H1 (cell line): ENCODE data around the gene MMEL1. TPM values are rescaled to one million over a fixed set of nuclear protein-coding genes. Genes with fewer than 3 reads are reported as not detected.

Experiments used
- CTCF ChIA-PET: fragments of 300-600 bp; sonication (Branson Sonifier 250); formaldehyde crosslinking; loops from one replicate; lab custom pipeline; 2021; ENCODE audit not compliant: partially characterized antibody; lab: Charles Lee
- POLR2A ChIA-PET: fragments of 300-600 bp; sonication (Branson Sonifier 250); formaldehyde crosslinking; loops from one replicate; lab custom pipeline; 2021; ENCODE audit warnings: inconsistent platforms; ENCODE audit not compliant: partially characterized antibody; lab: Charles Lee
- DNase-seq, 2 experiments: peaks; one replicate each; pipeline versions ENCODE4 v3.0.0 to v3.0.0-alpha.2; 2010 to 2022; ENCODE audit warnings: low spot score in 2 of 2, low read depth in 1 of 2, mixed read lengths in 1 of 2
- FAIRE-seq: peaks from 2 replicates; lab custom pipeline; 2011; peaks lifted over from hg19 to GRCh38; lab: Jason Lieb, UNC
- H2AFZ ChIP-seq: 2 replicates; pipeline ENCODE4 v1.8.1; 2012; ENCODE audit warnings: low read length, inconsistent platforms
- H2AK5ac ChIP-seq: 2 replicates; pipeline ENCODE4 v1.6.1; 2013; ENCODE audit warnings: low read depth, low read length
- H2BK120ac ChIP-seq: replicated peaks from 2 replicates; pipeline ENCODE3; 2013; ENCODE audit warnings: low read depth, low read length, inconsistent platforms
- H2BK12ac ChIP-seq: 2 replicates; pipeline ENCODE4 v1.6.1; 2013; ENCODE audit warnings: low read depth, low read length
- H2BK15ac ChIP-seq: 2 replicates; pipeline ENCODE4 v1.6.1; 2013; ENCODE audit warnings: low read length
- H2BK20ac ChIP-seq: 2 replicates; pipeline ENCODE4 v1.6.1; 2013; ENCODE audit warnings: low read length
- H2BK5ac ChIP-seq: 2 replicates; pipeline ENCODE4 v1.6.1; 2013; ENCODE audit warnings: low read depth, low read length
- H3K14ac ChIP-seq: 2 replicates; pipeline ENCODE4 v1.6.1; 2013; ENCODE audit warnings: inconsistent platforms; ENCODE audit not compliant: insufficient read length
- H3K18ac ChIP-seq: 2 replicates; pipeline ENCODE4 v1.6.1; 2013; ENCODE audit warnings: low read length; ENCODE audit errors: extremely low read depth
- H3K23ac ChIP-seq: 2 replicates; pipeline ENCODE4 v1.6.1; 2013; ENCODE audit warnings: inconsistent platforms; ENCODE audit not compliant: insufficient read length
- H3K23me2 ChIP-seq: 2 replicates; pipeline ENCODE4 v1.6.1; 2013; ENCODE audit warnings: low read depth, low read length
- H3K27ac ChIP-seq: 2 replicates; pipeline ENCODE4 v1.6.1; 2011; ENCODE audit warnings: low read depth, low read length, inconsistent platforms
- H3K27me3 ChIP-seq, 4 experiments: replicated peaks in 1 of 4; 1 replicate in 1 of 4; 2 replicates in 3 of 4; pipeline versions ENCODE4 v1.6.1 to v1.8.1; 2011 to 2013; ENCODE audit warnings: low read length in 3 of 4, mild to moderate bottlenecking in 3 of 4, inconsistent platforms in 2 of 4, mixed read lengths in 2 of 4, moderate library complexity in 1 of 4; ENCODE audit not compliant: control insufficient read depth in 3 of 4, insufficient read depth in 3 of 4; ENCODE audit errors: extremely low read depth in 1 of 4
- H3K36me3 ChIP-seq, 4 experiments: 2 replicates each; pipeline versions ENCODE4 v1.6.1 to v1.8.1; 2011 to 2013; ENCODE audit warnings: mild to moderate bottlenecking in 4 of 4, low read length in 3 of 4, moderate library complexity in 2 of 4, control low read depth in 1 of 4, inconsistent platforms in 1 of 4; ENCODE audit not compliant: insufficient read depth in 4 of 4, control insufficient read depth in 2 of 4
- H3K4ac ChIP-seq: replicated peaks from 2 replicates; pipeline ENCODE3; 2013; ENCODE audit warnings: low read length, low read depth, mixed read lengths, inconsistent platforms; ENCODE audit not compliant: insufficient read length
- H3K4me1 ChIP-seq, 4 experiments: replicated peaks in 1 of 4; 1 replicate in 1 of 4; 2 replicates in 3 of 4; pipeline versions ENCODE4 v1.6.1 to v1.8.1; 2011 to 2013; ENCODE audit warnings: low read length in 3 of 4, inconsistent platforms in 2 of 4, mixed read lengths in 1 of 4; ENCODE audit not compliant: insufficient read depth in 4 of 4, control insufficient read depth in 3 of 4
- H3K4me2 ChIP-seq, 2 experiments: 2 replicates each; pipeline versions ENCODE4 v1.6.1 to v1.8.1; 2011 to 2013; ENCODE audit warnings: low read depth in 2 of 2, low read length in 2 of 2, control low read depth in 1 of 2, inconsistent platforms in 1 of 2, mild to moderate bottlenecking in 1 of 2; ENCODE audit not compliant: insufficient read depth in 1 of 2
- H3K4me3 ChIP-seq, 4 experiments: fragments of 200-600, 300-600 bp in 1 of 4; sonication (generic), shearing (Covaris generic), sonication (Bioruptor Twin) in 1 of 4; 2 replicates each; pipeline versions ENCODE4 v1.5.1 to v1.8.1; 2011 to 2016; ENCODE audit warnings: low read length in 4 of 4, low read depth in 3 of 4, control low read depth in 2 of 4, inconsistent platforms in 2 of 4, mild to moderate bottlenecking in 2 of 4, mixed read lengths in 1 of 4, moderate library complexity in 1 of 4; ENCODE audit not compliant: insufficient read depth in 2 of 4; ENCODE audit errors: extremely low read depth in 1 of 4
- H3K56ac ChIP-seq: replicated peaks from 2 replicates; pipeline ENCODE3; 2013; ENCODE audit warnings: low read depth, mild to moderate bottlenecking, mixed read lengths, low read length, inconsistent platforms; ENCODE audit not compliant: insufficient read length
- H3K79me1 ChIP-seq: 2 replicates; pipeline ENCODE4 v1.6.1; 2013; ENCODE audit warnings: low read depth, low read length, control low read depth
- H3K79me2 ChIP-seq, 2 experiments: 2 replicates each; pipeline versions ENCODE4 v1.6.1 to v1.8.1; 2012 to 2013; ENCODE audit warnings: low read length in 2 of 2, mild to moderate bottlenecking in 2 of 2, inconsistent platforms in 1 of 2; ENCODE audit not compliant: insufficient read depth in 2 of 2, control insufficient read depth in 1 of 2
- H3K9ac ChIP-seq, 4 experiments: replicated peaks in 1 of 4; 1 replicate in 1 of 4; 2 replicates in 3 of 4; pipeline versions ENCODE4 v1.6.1 to v1.8.1; 2011 to 2013; ENCODE audit warnings: low read depth in 3 of 4, low read length in 3 of 4, control low read depth in 2 of 4, mild to moderate bottlenecking in 2 of 4, moderate library complexity in 2 of 4, inconsistent platforms in 1 of 4; ENCODE audit errors: extremely low read depth in 1 of 4
- H3K9me3 ChIP-seq, 2 experiments: 2 replicates each; pipeline versions ENCODE4 v1.6.1 to v1.8.1; 2012 to 2013; ENCODE audit warnings: mild to moderate bottlenecking in 2 of 2, moderate library complexity in 2 of 2, control low read depth in 1 of 2, inconsistent platforms in 1 of 2, low read depth in 1 of 2, low read length in 1 of 2, mixed read lengths in 1 of 2; ENCODE audit not compliant: insufficient read depth in 2 of 2
- H4K20me1 ChIP-seq, 2 experiments: replicated peaks in 1 of 2; 2 replicates each; pipeline versions ENCODE3 to v1.8.1; 2011 to 2013; ENCODE audit warnings: inconsistent platforms in 2 of 2, low read length in 2 of 2, mild to moderate bottlenecking in 1 of 2; ENCODE audit not compliant: insufficient read depth in 2 of 2, control insufficient read depth in 1 of 2
- H4K5ac ChIP-seq: 2 replicates; pipeline ENCODE4 v1.6.1; 2013; ENCODE audit warnings: low read length, low read depth, mixed read lengths, inconsistent platforms; ENCODE audit not compliant: insufficient read length
- H4K8ac ChIP-seq: 2 replicates; pipeline ENCODE4 v1.8.0; 2013; ENCODE audit warnings: mild to moderate bottlenecking, moderate library complexity, low read length, inconsistent platforms; ENCODE audit not compliant: insufficient read depth; ENCODE audit errors: extremely low read depth
- H4K91ac ChIP-seq: replicated peaks from 2 replicates; pipeline ENCODE3; 2013; ENCODE audit warnings: low read length, mixed read lengths, inconsistent platforms; ENCODE audit not compliant: insufficient read length
- ASH2L ChIP-seq: fragments of 200-600, 300-600 bp; sonication (generic); IDR thresholded peaks from one replicate; pipeline ENCODE4 v1.7.1; 2017; ENCODE audit warnings: low read length
- ATF2 ChIP-seq: IDR thresholded peaks from 2 replicates; pipeline ENCODE4 v1.6.1; 2012; ENCODE audit warnings: low read length, inconsistent platforms
- CREB1 ChIP-seq: IDR thresholded peaks from 2 replicates; pipeline ENCODE4 v1.6.1; 2012; ENCODE audit warnings: inconsistent platforms
- RBBP5 ChIP-seq: IDR thresholded peaks from 2 replicates; pipeline ENCODE4 v1.7.1; 2012; ENCODE audit warnings: low read depth, mild to moderate bottlenecking, inconsistent platforms, low read length, moderate library complexity, borderline replicate concordance
- RXRA ChIP-seq: IDR thresholded peaks from 2 replicates; pipeline ENCODE4 v1.6.1; 2011; ENCODE audit warnings: low read depth, mild to moderate bottlenecking, low read length, moderate library complexity; ENCODE audit not compliant: insufficient read depth
- SAP30 ChIP-seq: fragments of 300-600 bp; sonication (generic); IDR thresholded peaks from 2 replicates; pipeline ENCODE4 v1.7.1; 2012; ENCODE audit warnings: low read length, moderate library complexity, mild to moderate bottlenecking, inconsistent platforms; ENCODE audit not compliant: insufficient read depth, insufficient replicate concordance
- SP1 ChIP-seq: IDR thresholded peaks from 2 replicates; pipeline ENCODE4 v1.6.1; 2011; ENCODE audit warnings: low read depth, low read length
- WGBS, 2 experiments: shearing (Covaris generic) in 1 of 2; methylation state at CpG; one replicate each; pipeline versions ENCODE4 v1.1.6 to v1.1.7; 2013 to 2015; ENCODE audit warnings: low lambda C conversion rate in 2 of 2, mixed read lengths in 2 of 2, inconsistent platforms in 1 of 2, low coverage in 1 of 2, missing lambda C conversion rate in 1 of 2; ENCODE audit not compliant: insufficient replicate concordance in 2 of 2, insufficient coverage in 1 of 2, insufficient read length in 1 of 2; ENCODE audit errors: extremely low coverage in 1 of 2, missing lambda C conversion rate in 1 of 2; 5-methylcytosine and 5-hydroxymethylcytosine counted together
- polyA plus RNA-seq, 7 experiments: library from polyadenylated mRNA; depleted of rRNA in 3 of 7; stranded (reverse) in 5 of 7; unstranded in 2 of 7; fragments of >200 nt in 5 of 7; fragments of 200-250 nt in 2 of 7; gene quantifications; 1 replicate in 5 of 7; 2 replicates in 1 of 7; 4 replicates in 1 of 7; pipeline versions ENCODE4 v1.2.1 to v1.2.3, GENCODE V29; 2011 to 2013; ENCODE audit warnings: missing spikeins in 2 of 7, mixed read lengths in 2 of 7
- total RNA-seq: library from RNA; stranded (reverse); fragmentation: NEBNext Ultra II Directional; extraction: Animal tissue kit (Norgen Biotek cat#: 25700); gene quantifications from 2 replicates; pipeline ENCODE4 v1.2.1, GENCODE V29; 2021
- TF ChIP-seq, protein P1 (sequence below): IDR thresholded peaks from 2 replicates; pipeline ENCODE4 v1.6.1; 2012; ENCODE audit warnings: inconsistent platforms

The MMEL1 gene
- total and polyA plus RNA-seq, 2 of the 8 experiments (the other 6 are each of a cell fraction or from before 2014, with no cell fraction given), result 0.91 to 1.7 TPM

GRCh38 chr1:2563205-2563604 is 69.6 kb downstream of the MMEL1 start:
- no peak overlapping the region for H3K4me2 ChIP-seq
- FAIRE-seq, result no peak
- H3K9me3 ChIP-seq, result no peaks in the 10 kb centered on the region; a peak in 1 of 4 replicates
- no peak overlapping the region for H3K14ac ChIP-seq
- H2BK120ac ChIP-seq, result no peak overlapping the region
- no peaks in the 10 kb centered on the region for H3K23me2 ChIP-seq
- ChIA-PET CTCF (interaction anchor here (0.6 to 3.4 kb wide), 4 partner anchors 9 to 75 kb away, joined by 3 to 33 read pairs (median 14); no protein-coding TSS in a partner anchor), POLR2A (interaction anchor here (0.7 kb wide), 1 partner anchor 21 kb away, joined by 3 read pairs; no protein-coding TSS in a partner anchor)
- H3K23ac ChIP-seq, result no peak overlapping the region
- H2BK15ac ChIP-seq, result no peak overlapping the region
- H3K4me3 ChIP-seq, result no peak overlapping the region
- H3K79me2 ChIP-seq, result no peaks in the 10 kb centered on the region
- H2BK20ac ChIP-seq, result no peak overlapping the region
- no peak overlapping the region for H3K9ac ChIP-seq
- no peak overlapping the region for H2BK5ac ChIP-seq
- H3K27ac ChIP-seq, result no peak overlapping the region
- no peak overlapping the region; the same call in 1 of the 2 replicates for H4K8ac ChIP-seq
- no peak overlapping the region for H2BK12ac ChIP-seq
- H3K18ac ChIP-seq, result no peak overlapping the region
- H4K20me1 ChIP-seq, result no peaks in the 10 kb centered on the region
- H3K4ac ChIP-seq, result no peak overlapping the region
- no peak for TF ChIP-seq RXRA
- no peak for TF ChIP-seq SP1
- TF ChIP-seq CREB1, result no peak
- TF ChIP-seq ASH2L, result no peak
- no peak for TF ChIP-seq ATF2
- no peak for TF ChIP-seq SAP30
- TF ChIP-seq, protein P1, sequence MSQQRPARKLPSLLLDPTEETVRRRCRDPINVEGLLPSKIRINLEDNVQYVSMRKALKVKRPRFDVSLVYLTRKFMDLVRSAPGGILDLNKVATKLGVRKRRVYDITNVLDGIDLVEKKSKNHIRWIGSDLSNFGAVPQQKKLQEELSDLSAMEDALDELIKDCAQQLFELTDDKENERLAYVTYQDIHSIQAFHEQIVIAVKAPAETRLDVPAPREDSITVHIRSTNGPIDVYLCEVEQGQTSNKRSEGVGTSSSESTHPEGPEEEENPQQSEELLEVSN, result no peak
- TF ChIP-seq RBBP5, result no peak
- peak in 1 of 2 experiments; percentile 42 for DNase-seq
- H4K5ac ChIP-seq, result no peak overlapping the region
- WGBS, 2 experiments, result 92% methylated on average over 15 of the region's 18 CpGs; no CpG with 5 or more reads in 1 of the 2 experiments
- H3K27me3 ChIP-seq, result no peaks in the 10 kb centered on the region
- H2AK5ac ChIP-seq, result no peak overlapping the region
- peaks cover 0 to 5% (median 0%) of the 10 kb centered on the region in 4 experiments; a peak in 1 of 7 replicates for H3K4me1 ChIP-seq
- H4K91ac ChIP-seq, result no peak overlapping the region
- H3K56ac ChIP-seq, result no peak overlapping the region
- H3K36me3 ChIP-seq, result no peaks in the 10 kb centered on the region
- H3K79me1 ChIP-seq, result no peaks in the 10 kb centered on the region
- no peak overlapping the region for H2AFZ ChIP-seq
